OCI-LY7 (cell line): ENCODE measurements around the gene TAGLN. TPM values are rescaled to one million over a fixed set of nuclear protein-coding genes. Genes with fewer than 3 reads are reported as not detected.

ENCODE experiments used
- BruUV-seq: library from RNA; stranded (reverse); fragments of 400-500 nt; replicated peaks from 2 replicates; lab custom pipeline; 2021; lab: Mats Ljungman, UMichigan
- CTCF ChIA-PET: fragments of 300-600 bp; sonication (Branson Sonifier 250); formaldehyde crosslinking; loops from one replicate; lab custom pipeline; 2022; ENCODE audit warnings: antibody characterized with exemption; ENCODE audit not compliant: unreplicated experiment; lab: Charles Lee
- POLR2A ChIA-PET: fragments of 300-600 bp; sonication (Branson Sonifier 250); formaldehyde crosslinking; loops from one replicate; lab custom pipeline; 2022; ENCODE audit warnings: antibody characterized with exemption; lab: Charles Lee
- DNase-seq: peaks from one replicate; pipeline ENCODE4 v3.0.0-alpha.2; 2015; ENCODE audit warnings: low spot score
- H2AFZ ChIP-seq: fragments of 200-600 bp; sonication (generic), shearing (Covaris generic); 2 replicates; pipeline ENCODE4 v1.6.1; 2014; ENCODE audit warnings: mild to moderate bottlenecking, antibody characterized with exemption, low read length, moderate library complexity
- H3K27ac ChIP-seq: fragments of 200-600 bp; sonication (generic); 2 replicates; pipeline ENCODE4 v1.5.1; 2014; ENCODE audit warnings: mixed run types, low read depth, mild to moderate bottlenecking, moderate library complexity, low read length, inconsistent platforms; ENCODE audit not compliant: poor library complexity, severe bottlenecking
- H3K36me3 ChIP-seq: fragments of 200-600 bp; sonication (generic); 2 replicates; pipeline ENCODE4 v1.6.1; 2014; ENCODE audit warnings: mild to moderate bottlenecking, antibody characterized with exemption, low read length, moderate library complexity, mixed read lengths; ENCODE audit not compliant: insufficient read depth
- H3K4me1 ChIP-seq: fragments of 200-600 bp; sonication (generic); 2 replicates; pipeline ENCODE4 v1.5.1; 2014; ENCODE audit warnings: mild to moderate bottlenecking, low read length; ENCODE audit not compliant: insufficient read depth, poor library complexity, severe bottlenecking
- H3K4me2 ChIP-seq: fragments of 200-600 bp; sonication (generic); 2 replicates; pipeline ENCODE4 v1.6.1; 2014; ENCODE audit warnings: mild to moderate bottlenecking, low read length
- H3K4me3 ChIP-seq: fragments of 200-600 bp; sonication (generic); 2 replicates; pipeline ENCODE4 v1.5.1; 2014; ENCODE audit warnings: mild to moderate bottlenecking, low read depth, low read length; ENCODE audit not compliant: poor library complexity, severe bottlenecking
- H3K79me2 ChIP-seq: fragments of 200-600 bp; sonication (generic); 2 replicates; pipeline ENCODE4 v1.6.1; 2016; ENCODE audit warnings: low read depth, mild to moderate bottlenecking, low read length, moderate library complexity, mixed read lengths; ENCODE audit not compliant: insufficient read depth
- H3K9me2 ChIP-seq: fragments of 200-600 bp; sonication (generic); 2 replicates; pipeline ENCODE4 v1.6.1; 2016; ENCODE audit warnings: mild to moderate bottlenecking, low read length, mixed read lengths; ENCODE audit not compliant: insufficient read depth
- H3K9me3 ChIP-seq: fragments of 200-600 bp; sonication (generic); 2 replicates; pipeline ENCODE4 v1.6.1; 2014; ENCODE audit warnings: mild to moderate bottlenecking, mixed run types, low read length, mixed read lengths
- H4K20me1 ChIP-seq: fragments of 200-600 bp; sonication (generic); 2 replicates; pipeline ENCODE4 v1.6.1; 2014; ENCODE audit warnings: mild to moderate bottlenecking, antibody characterized with exemption, low read length, moderate library complexity, mixed read lengths; ENCODE audit not compliant: insufficient read depth
- CTCF ChIP-seq: fragments of 200-600 bp; sonication (generic); conservative IDR thresholded peaks from 2 replicates; pipeline ENCODE4 v1.5.1; 2014; ENCODE audit warnings: mild to moderate bottlenecking, antibody characterized with exemption, low read length, moderate library complexity, mixed read lengths
- EZH2phosphoT487 ChIP-seq: fragments of 200-600 bp; sonication (generic); IDR thresholded peaks from 2 replicates; pipeline ENCODE4 v1.6.1; 2018; ENCODE audit warnings: low read depth, borderline replicate concordance, mild to moderate bottlenecking, mixed run types, antibody characterized with exemption, low read length, moderate library complexity, mixed read lengths
- intact Hi-C: fragments of 100-400 bp; cut with micrococcal nuclease; formaldehyde crosslinking; loops from one replicate; pipeline ENCODE4 v1.10.0; 2022; ENCODE audit not compliant: unreplicated experiment
- total RNA-seq, 2 experiments: library from RNA; depleted of rRNA in 1 of 2; stranded (reverse); fragments of >200 nt in 1 of 2; shearing (Covaris generic) in 1 of 2; gene quantifications; 2 replicates each; pipeline ENCODE4 v1.2.3, GENCODE V29; 2014 to 2022

The TAGLN gene
- total RNA-seq, 2 experiments from 2014 or later, result 5.4 to 7.4 TPM

- TF ChIP-seq EZH2phosphoT487, result no peak
- TF ChIP-seq CTCF, result no peak
- Histone ChIP-seq H3K9me2 (no peaks in the 10 kb centered on the region), H2AFZ (no peak overlapping the region), H3K9me3 (no peaks in the 10 kb centered on the region), H3K4me2 (no peak overlapping the region), H3K36me3 (peaks cover 38% of the 10 kb centered on the region; the same call in 1 of the 2 replicates), H4K20me1 (no peaks in the 10 kb centered on the region), H3K4me1 (peaks cover 37% of the 10 kb centered on the region), H3K27ac (no peak overlapping the region), H3K4me3 (no peak overlapping the region), H3K79me2 (no peaks in the 10 kb centered on the region)
- CTCF ChIA-PET, result no interaction called here
- BruUV-seq, result no TSS peak
- POLR2A ChIA-PET, result interaction anchor here (0.6 kb wide), 1 partner anchor 375 kb away, joined by 3 read pairs; no protein-coding TSS in a partner anchor
- intact Hi-C loops, result no loop called here
- no peak for DNase-seq
Observed at GRCh38 chr11:117187799-117188481, 11.2 kb upstream of the TAGLN start.

- Histone ChIP-seq H3K27ac (peak overlapping the region; percentile 44), H3K4me1 (peaks cover 37% of the 10 kb centered on the region), H3K9me2 (no peaks in the 10 kb centered on the region), H4K20me1 (no peaks in the 10 kb centered on the region), H3K79me2 (no peaks in the 10 kb centered on the region), H2AFZ (no peak overlapping the region), H3K4me2 (peak overlapping the region; percentile 56; the same call in 1 of the 2 replicates), H3K4me3 (no peak overlapping the region), H3K9me3 (no peaks in the 10 kb centered on the region), H3K36me3 (peaks cover 41% of the 10 kb centered on the region; the same call in 1 of the 2 replicates)
- no peak for DNase-seq
- POLR2A ChIA-PET, result interaction anchor here (0.6 kb wide), 1 partner anchor 376 kb away, joined by 3 read pairs; no protein-coding TSS in a partner anchor
- intact Hi-C loops, result no loop called here
- CTCF ChIA-PET, result interaction anchor here (0.6 kb wide), 1 partner anchor 92 kb away, joined by 3 read pairs; no protein-coding TSS in a partner anchor
- TF ChIP-seq EZH2phosphoT487, result no peak
- BruUV-seq, result no TSS peak
Observed at GRCh38 chr11:117188620-117189081, 10.5 kb upstream of the TAGLN start.

GRCh38 chr11:117189191-117189940 lies 9.8 kb upstream of the TAGLN start:
- Histone ChIP-seq H3K36me3 (peaks cover 35% of the 10 kb centered on the region; the same call in 1 of the 2 replicates), H2AFZ (peak overlapping the region; percentile 54; the same call in 1 of the 2 replicates), H3K27ac (peak overlapping the region; percentile 44), H3K4me2 (peak overlapping the region; percentile 56), H3K79me2 (no peaks in the 10 kb centered on the region), H3K4me1 (peaks cover 37% of the 10 kb centered on the region), H4K20me1 (no peaks in the 10 kb centered on the region), H3K4me3 (peak overlapping the region; percentile 7), H3K9me3 (no peaks in the 10 kb centered on the region), H3K9me2 (no peaks in the 10 kb centered on the region)
- CTCF ChIA-PET, result interaction anchor here (0.6 kb wide), 1 partner anchor 92 kb away, joined by 3 read pairs; no protein-coding TSS in a partner anchor
- POLR2A ChIA-PET, result no interaction called here
- BruUV-seq, result no TSS peak
- intact Hi-C loops, result no loop called here
- peak; percentile 76 for DNase-seq
- TF ChIP-seq EZH2phosphoT487, result no peak
- no peak for TF ChIP-seq CTCF
